ENCODE data around the gene KCNE4.

DNA sequence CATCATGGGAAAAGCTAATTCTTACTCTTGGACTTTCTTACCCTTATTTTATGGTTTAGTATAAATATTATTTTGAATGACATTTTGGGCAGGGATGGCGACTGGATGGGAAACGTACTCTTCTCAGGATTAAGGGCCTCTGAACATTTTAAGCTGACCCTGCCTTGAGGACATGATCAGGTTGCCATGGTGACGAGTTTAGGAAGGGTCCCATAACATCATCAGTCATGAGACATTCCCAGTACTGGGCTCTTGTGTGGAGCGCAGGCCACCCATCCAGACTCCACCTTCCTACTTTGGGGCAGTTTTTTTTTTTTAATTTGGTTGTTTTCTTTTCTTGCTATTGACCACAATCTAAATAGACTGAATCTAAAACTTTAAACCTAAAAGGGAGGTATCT, 40.7 kb downstream of the KCNE4 start:
- TF ChIP-seq, protein P1, sequence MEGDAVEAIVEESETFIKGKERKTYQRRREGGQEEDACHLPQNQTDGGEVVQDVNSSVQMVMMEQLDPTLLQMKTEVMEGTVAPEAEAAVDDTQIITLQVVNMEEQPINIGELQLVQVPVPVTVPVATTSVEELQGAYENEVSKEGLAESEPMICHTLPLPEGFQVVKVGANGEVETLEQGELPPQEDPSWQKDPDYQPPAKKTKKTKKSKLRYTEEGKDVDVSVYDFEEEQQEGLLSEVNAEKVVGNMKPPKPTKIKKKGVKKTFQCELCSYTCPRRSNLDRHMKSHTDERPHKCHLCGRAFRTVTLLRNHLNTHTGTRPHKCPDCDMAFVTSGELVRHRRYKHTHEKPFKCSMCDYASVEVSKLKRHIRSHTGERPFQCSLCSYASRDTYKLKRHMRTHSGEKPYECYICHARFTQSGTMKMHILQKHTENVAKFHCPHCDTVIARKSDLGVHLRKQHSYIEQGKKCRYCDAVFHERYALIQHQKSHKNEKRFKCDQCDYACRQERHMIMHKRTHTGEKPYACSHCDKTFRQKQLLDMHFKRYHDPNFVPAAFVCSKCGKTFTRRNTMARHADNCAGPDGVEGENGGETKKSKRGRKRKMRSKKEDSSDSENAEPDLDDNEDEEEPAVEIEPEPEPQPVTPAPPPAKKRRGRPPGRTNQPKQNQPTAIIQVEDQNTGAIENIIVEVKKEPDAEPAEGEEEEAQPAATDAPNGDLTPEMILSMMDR (IDR thresholded peaks at IDR 0.05; ENCODE audit: insufficient read depth, low read depth, low read length), result no peak
- no peak for TF ChIP-seq EZH2 (IDR thresholded peaks at IDR 0.05; ENCODE audit: insufficient read depth, low read length)
